Heart right ventricle (tissue), 16 donors: ENCODE results near the gene ZNF526. TPM values are rescaled to one million over a fixed set of nuclear protein-coding genes. Genes with fewer than 3 reads are reported as not detected.

Experiments used
- ATAC-seq, 8 donors: fragments of 200-7000 bp; cut with Tn5 transposase; one replicate each; pipeline ENCODE4 v1.9.1; 2020; ENCODE audit warnings: mild to moderate bottlenecking in 8 of 8, moderate library complexity in 8 of 8, moderate number of reproducible peaks in 1 of 8
- DNase-seq, 2 donors: peaks; one replicate each; pipeline ENCODE4 v3.0.0-alpha.2; 2020
- H3K27ac ChIP-seq, 10 donors: fragments of 200-600 bp; sonication (generic) in 2 of 10; one replicate each; pipeline versions ENCODE4 v1.5.0 to v1.8.0; 2020 to 2022; ENCODE audit warnings: mild to moderate bottlenecking in 3 of 10
- H3K27me3 ChIP-seq, 7 donors: fragments of 200-600 bp; one replicate each; pipeline ENCODE4 v1.8.0; 2021 to 2022; ENCODE audit warnings: mild to moderate bottlenecking in 2 of 7
- H3K36me3 ChIP-seq, 9 donors: fragments of 200-600 bp; sonication (generic) in 1 of 9; one replicate each; pipeline versions ENCODE4 v1.5.0 to v1.8.0; 2020 to 2022; ENCODE audit warnings: mild to moderate bottlenecking in 2 of 9
- H3K4me1 ChIP-seq, 9 donors: fragments of 200-600 bp; sonication (generic) in 1 of 9; one replicate each; pipeline versions ENCODE4 v1.5.0 to v1.8.0; 2020 to 2022; ENCODE audit warnings: mild to moderate bottlenecking in 4 of 9
- H3K4me3 ChIP-seq, 10 donors: fragments of 200-600 bp; sonication (generic) in 2 of 10; one replicate each; pipeline versions ENCODE4 v1.5.0 to v1.8.0; 2020 to 2022; ENCODE audit warnings: mild to moderate bottlenecking in 7 of 10, moderate library complexity in 2 of 10
- H3K9me3 ChIP-seq, 11 donors: fragments of 200-600 bp in 10 of 11; sonication (generic) in 2 of 11; one replicate each; pipeline versions ENCODE4 v1.5.0 to v1.8.0; 2013 to 2022; ENCODE audit warnings: mild to moderate bottlenecking in 2 of 11, control low read depth in 1 of 11, moderate library complexity in 1 of 11
- CTCF ChIP-seq, 9 donors: fragments of 200-600 bp; sonication (generic) in 2 of 9; IDR thresholded peaks; one replicate each; pipeline versions ENCODE4 v1.5.0 to v1.8.0; 2021 to 2022; ENCODE audit warnings: antibody characterized with exemption in 9 of 9, mild to moderate bottlenecking in 5 of 9, moderate library complexity in 1 of 9
- WGBS, 2 donors: extraction: QIAGEN DNeasy Blood & Tissue Kit; methylation state at CpG; one replicate each; pipeline ENCODE4 v1.1.7; 2013; ENCODE audit warnings: inconsistent platforms in 1 of 2; 5-methylcytosine and 5-hydroxymethylcytosine counted together
- intact Hi-C, 10 donors: fragments of 100-400 bp; cut with DNase I; formaldehyde crosslinking; loops; one replicate each; pipeline versions ENCODE4 v1.11.1 to v1.14.2; 2022
- polyA plus RNA-seq, 2 donors: library from polyadenylated mRNA; stranded (reverse); fragments of 200-250 nt; gene quantifications; one replicate each; pipeline ENCODE4 v1.2.3, GENCODE V29; 2013
- total RNA-seq, 10 donors: library from RNA; stranded (reverse); fragmentation: NEBNext Ultra II Directional in 3 of 10; extraction: Animal tissue kit (Norgen Biotek cat#: 25700) in 3 of 10; gene quantifications; one replicate each; pipeline versions ENCODE4 v1.2.1 to v1.2.4, GENCODE V29; 2021 to 2023
- donor health status: Arrhythmogenic right ventricular cardiomyopathy.
- donor health status: ischemic (EF 13 %, LVEDD 7.1; RV severe dilation, severe dysfunction).
- donor health status: healthy with polysubstance abuse.
- donor health status: DM: no; HTN: yes; CAD: no.
- donor health status: DM: no; HTN: no; CAD: no.
- donor health status: ischemic (EF 25% LVEDD 6.9; RV normal size, moderate dysfunction).
- donor health status: ischemic (EF 25% LVEDD 5.7; RV mildly dilated, moderate dysfunction).
- donor health status: healthy.
- donor health status: DM: yes; HTN: yes; CAD: no.
- donor health status: Ischemic cardiomyopathy.
- donor health status: ischemic (EF 35%, LVEDD 5.7; RV mildly dilated, moderate dysfunction).
- donor health status: nonischemic (EF 11% LVEDD 7.7; RV severe dilation, severe dysfunction).
- donor health status: DM: yes; HTN: yes; CAD: no.
- donor health status: PGD.
- donor health status: ischemic (EF 29% LVEDD 5.4; RV normal size, mild dysfunction).
- donor health status: nonischemic (EF 23%, LVEDD 6.1; RV moderate dilation, normal function).

Gene ZNF526
- total and polyA plus RNA-seq, 12 donors = 3.2 to 7.0 (median 5.1) TPM

- peak overlapping the region; percentile 72 to 100 (median 90) for H3K27ac ChIP-seq
- peak overlapping the region; percentile 46 to 95 (median 86) for H3K4me3 ChIP-seq
- no peaks in the 10 kb centered on the region for H3K9me3 ChIP-seq
- peaks cover 0 to 41% (median 6%) of the 10 kb centered on the region in 9 donors for H3K36me3 ChIP-seq
- H3K27me3 ChIP-seq = no peaks in the 10 kb centered on the region
- TF ChIP-seq CTCF (IDR thresholded peaks at IDR 0.05) = peak; percentile 45 to 88 (median 67)
- intact Hi-C loops = loop anchor here in 7 of 10 donors (1.0 to 10.0 kb wide), 7 partner anchors 34 to 190 kb away; partner anchors contain the start of gene MEGF8 (in 1 of the 7)
- WGBS, 2 donors = 2% methylated on average over 45 of the region's 45 CpGs
- peaks cover 17 to 81% (median 65%) of the 10 kb centered on the region in 9 donors for H3K4me1 ChIP-seq
- DNase-seq (peak; percentile 90 to 93), ATAC-seq (peak; percentile 25 to 64 (median 46))
These were observed 24.5 kb downstream of the ZNF526 start for GRCh38 chr19:42244347-42245220.

DNA sequence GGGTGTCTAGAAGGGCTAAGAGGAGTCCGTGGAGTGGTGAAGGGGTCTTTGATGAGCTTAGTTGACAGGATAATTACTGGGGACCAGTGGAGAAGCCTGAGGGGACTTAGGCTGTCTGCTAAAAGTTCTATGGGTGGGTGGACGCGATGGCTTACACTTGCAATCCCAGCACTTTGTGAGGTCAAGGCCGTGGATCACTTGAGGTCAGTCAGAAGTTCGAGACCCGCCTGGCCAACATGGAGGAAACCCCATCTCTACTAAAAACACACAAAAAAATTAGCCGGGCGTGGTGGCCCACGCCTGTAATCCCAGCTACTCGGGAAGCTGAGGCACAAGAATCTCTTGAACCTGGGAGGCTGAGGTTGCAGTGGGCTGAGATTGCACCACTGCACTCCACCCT is 25.1 kb downstream of the ZNF526 start:
- H3K9me3 ChIP-seq = no peaks in the 10 kb centered on the region
- TF ChIP-seq CTCF (IDR thresholded peaks at IDR 0.05) = no peak
- WGBS, 2 donors = 74 to 75% methylated on average over 10 of the region's 10 CpGs
- no peaks in the 10 kb centered on the region for H3K27me3 ChIP-seq
- intact Hi-C loops = loop anchor here in 7 of 10 donors (2.0 to 10.0 kb wide), 6 partner anchors 34 to 190 kb away; no protein-coding TSS in a partner anchor
- peaks cover 23 to 81% (median 71%) of the 10 kb centered on the region in 9 donors for H3K4me1 ChIP-seq
- H3K27ac ChIP-seq = peak overlapping the region in 9 of 10 donors; percentile 82 to 100 (median 90)
- H3K4me3 ChIP-seq = peak overlapping the region in 5 of 10 donors; percentile 76 to 95 (median 87)
- ATAC-seq (no peak), DNase-seq (no peak)
- peaks cover 0 to 41% (median 7%) of the 10 kb centered on the region in 9 donors for H3K36me3 ChIP-seq

- peak; percentile 72 to 82 for DNase-seq
- TF ChIP-seq CTCF (IDR thresholded peaks at IDR 0.05) = peak; percentile 46 to 84 (median 70)
- intact Hi-C loops = loop anchor here (1.0 to 10.0 kb wide), 6 partner anchors 32 to 188 kb away; no protein-coding TSS in a partner anchor
- Histone ChIP-seq H3K36me3 (peaks cover 0 to 37% (median 7%) of the 10 kb centered on the region in 9 donors), H3K27ac (peak overlapping the region in 8 of 10 donors; percentile 16 to 100 (median 52)), H3K4me3 (no peak overlapping the region), H3K4me1 (peaks cover 30 to 81% (median 71%) of the 10 kb centered on the region in 9 donors), H3K27me3 (no peaks in the 10 kb centered on the region), H3K9me3 (no peaks in the 10 kb centered on the region)
- peak in 2 of 8 donors; percentile 13 to 15 for ATAC-seq
- 12 to 15% methylated on average over 10 of the region's 10 CpGs for WGBS, 2 donors
These were observed 26.2 kb downstream of the ZNF526 start for GRCh38 chr19:42246143-42246921.
